ENCODE data around the gene GLDC. TPM values are rescaled to one million over a fixed set of nuclear protein-coding genes. Genes with fewer than 3 reads are reported as not detected.

GLDC gene
- polyA plus RNA-seq, 6 donors from 2014 or later = 0.23 to 2.2 (median 1.2) TPM; not detected in 2

GRCh38 chr9:6676254-6676921 is 30.9 kb upstream of the GLDC start:
- ATAC-seq (ENCODE audit: low read depth in 2 of 2) (no peak), DNase-seq (no peak)
- Mint-ChIP-seq H3K27me3 (no peaks in the 10 kb centered on the region), H3K9me3 (no peaks in the 10 kb centered on the region), H3K4me3 (no peak overlapping the region), H3K27ac (peak overlapping the region in 1 of 6 donors; percentile 16), H3K36me3 (no peaks in the 10 kb centered on the region), H3K4me1 (peaks cover 4 to 21% (median 19%) of the 10 kb centered on the region in 3 donors)

- DNase-seq (no peak), ATAC-seq (ENCODE audit: low read depth in 2 of 2) (no peak)
- Mint-ChIP-seq H3K36me3 (no peaks in the 10 kb centered on the region), H3K9me3 (no peaks in the 10 kb centered on the region), H3K27ac (no peak overlapping the region), H3K27me3 (no peaks in the 10 kb centered on the region), H3K4me3 (no peak overlapping the region), H3K4me1 (peaks cover under 1 to 10% (median 7%) of the 10 kb centered on the region in 3 donors)
These were observed 29.7 kb upstream of the GLDC start for GRCh38 chr9:6675268-6675667.

DNA sequence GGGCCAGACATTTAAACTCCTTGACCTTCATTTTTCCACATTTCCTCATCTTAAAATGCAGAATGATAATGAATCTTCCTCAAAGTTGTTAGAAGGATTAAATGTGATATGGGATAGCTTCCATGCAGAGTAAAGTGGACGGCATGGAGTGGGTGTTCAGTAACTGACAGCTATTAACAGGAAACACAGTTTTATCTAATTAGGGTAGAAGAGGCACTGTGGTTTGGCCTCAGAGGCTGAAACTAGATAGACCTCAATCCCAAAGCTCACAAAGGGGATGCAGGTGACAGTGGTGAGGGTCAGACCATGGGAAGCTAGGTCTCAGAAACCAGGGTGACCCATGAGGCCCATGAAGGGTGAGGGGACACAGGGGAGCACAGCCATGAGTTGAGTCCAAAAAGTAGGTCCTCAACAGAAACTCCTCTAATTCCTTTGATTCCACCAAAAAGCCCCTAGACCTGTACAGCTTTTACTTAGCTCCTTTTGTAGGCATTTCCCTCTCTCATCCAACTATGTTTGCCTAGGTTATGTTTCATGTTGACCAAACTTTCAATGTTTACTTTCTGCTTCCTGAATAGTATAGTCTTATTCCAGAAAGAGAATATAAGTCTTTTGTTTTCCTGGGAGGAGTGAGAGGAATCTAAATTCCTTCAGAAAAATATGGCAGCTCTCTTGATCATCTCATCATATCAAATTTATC is 27.9 kb upstream of the GLDC start:
- peaks cover 0 to 6% (median 0%) of the 10 kb centered on the region in 3 donors for H3K4me1 Mint-ChIP-seq
- H3K9me3 Mint-ChIP-seq = no peaks in the 10 kb centered on the region
- ATAC-seq (ENCODE audit: low read depth in 2 of 2) (no peak), DNase-seq (no peak)
- H3K4me3 Mint-ChIP-seq = no peak overlapping the region
- peak overlapping the region in 1 of 6 donors; percentile 77 for H3K27ac Mint-ChIP-seq
- no peaks in the 10 kb centered on the region for H3K36me3 Mint-ChIP-seq
- H3K27me3 Mint-ChIP-seq = no peaks in the 10 kb centered on the region

GRCh38 chr9:6672118-6672517 is 26.6 kb upstream of the GLDC start:
- H3K27ac Mint-ChIP-seq = no peak overlapping the region
- H3K36me3 Mint-ChIP-seq = no peaks in the 10 kb centered on the region
- DNase-seq (no peak), ATAC-seq (ENCODE audit: low read depth in 2 of 2) (no peak)
- H3K27me3 Mint-ChIP-seq = no peaks in the 10 kb centered on the region
- H3K4me1 Mint-ChIP-seq = peaks cover 0 to 6% (median 5%) of the 10 kb centered on the region in 3 donors
- peak overlapping the region in 1 of 8 donors; percentile 29 for H3K4me3 Mint-ChIP-seq
- H3K9me3 Mint-ChIP-seq = no peaks in the 10 kb centered on the region

DNA sequence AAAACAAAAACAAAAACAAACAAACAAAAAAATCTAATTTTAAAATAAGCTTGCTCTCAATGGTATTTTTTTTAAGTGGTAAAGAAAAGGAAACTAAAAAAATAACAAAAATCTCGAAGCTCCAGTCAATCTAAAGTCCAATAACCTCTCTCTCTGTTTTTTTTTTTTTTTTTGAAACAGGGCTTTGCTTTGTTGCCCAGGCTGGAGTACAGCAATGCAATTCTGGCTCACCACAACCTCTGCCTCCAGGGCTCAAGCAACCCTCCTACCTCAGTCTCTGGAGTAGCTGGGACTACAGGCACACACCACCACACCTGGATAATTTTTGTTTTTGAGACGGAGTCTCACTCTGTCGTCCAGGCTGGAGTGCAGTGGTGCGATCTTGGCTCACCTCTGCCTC is 25.9 kb upstream of the GLDC start:
- H3K9me3 Mint-ChIP-seq = no peaks in the 10 kb centered on the region
- H3K4me3 Mint-ChIP-seq = no peak overlapping the region
- no peak for DNase-seq
- H3K27ac Mint-ChIP-seq = no peak overlapping the region
- peaks cover 0 to 5% (median 2%) of the 10 kb centered on the region in 3 donors for H3K4me1 Mint-ChIP-seq
- H3K27me3 Mint-ChIP-seq = no peaks in the 10 kb centered on the region
- no peak for ATAC-seq (ENCODE audit: low read depth in 2 of 2)
- no peaks in the 10 kb centered on the region for H3K36me3 Mint-ChIP-seq

GRCh38 chr9:6669881-6670280 is 24.4 kb upstream of the GLDC start:
- DNase-seq (no peak), ATAC-seq (ENCODE audit: low read depth in 2 of 2) (no peak)
- Mint-ChIP-seq H3K4me3 (no peak overlapping the region), H3K27ac (no peak overlapping the region), H3K36me3 (no peaks in the 10 kb centered on the region), H3K4me1 (peaks cover 0 to 5% (median 0%) of the 10 kb centered on the region in 3 donors), H3K27me3 (no peaks in the 10 kb centered on the region), H3K9me3 (no peaks in the 10 kb centered on the region)

DNA sequence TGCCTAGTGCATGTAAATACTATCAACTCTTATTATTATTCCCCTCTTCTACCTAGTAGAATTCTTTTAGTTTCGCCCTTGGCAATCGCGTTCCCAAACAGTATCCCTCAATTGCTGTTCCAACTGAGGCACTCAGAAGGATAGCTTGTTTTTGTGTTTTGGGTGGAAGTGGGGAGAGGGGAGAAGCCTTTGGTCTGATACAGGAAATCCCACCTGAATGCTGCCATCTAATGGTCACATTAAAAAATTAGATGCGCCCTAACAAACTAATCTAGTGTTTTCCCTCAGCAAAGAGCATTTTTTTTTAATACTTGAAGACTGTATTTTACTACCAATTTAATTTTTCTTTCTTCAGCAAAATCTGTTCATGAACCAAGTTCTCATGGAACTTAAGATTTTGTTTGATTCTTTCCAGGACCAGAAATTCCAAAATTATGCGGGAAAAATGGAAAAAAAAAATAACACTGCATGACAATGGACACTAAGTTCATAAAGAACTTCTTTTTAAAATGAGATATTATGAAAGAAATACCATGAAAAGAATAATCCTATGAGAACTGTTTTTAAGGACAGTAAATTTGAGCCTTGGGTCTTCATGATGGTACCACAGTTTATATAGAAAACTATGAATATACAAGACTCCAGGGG is 22.2 kb upstream of the GLDC start:
- H3K9me3 Mint-ChIP-seq = no peaks in the 10 kb centered on the region
- no peaks in the 10 kb centered on the region for H3K36me3 Mint-ChIP-seq
- H3K27me3 Mint-ChIP-seq = no peaks in the 10 kb centered on the region
- no peak overlapping the region for H3K27ac Mint-ChIP-seq
- peak; percentile 38 to 57 for ATAC-seq (ENCODE audit: low read depth in 2 of 2)
- H3K4me1 Mint-ChIP-seq = peaks cover 0 to 7% (median 5%) of the 10 kb centered on the region in 3 donors
- H3K4me3 Mint-ChIP-seq = no peak overlapping the region
- peak; percentile 37 for DNase-seq

DNA sequence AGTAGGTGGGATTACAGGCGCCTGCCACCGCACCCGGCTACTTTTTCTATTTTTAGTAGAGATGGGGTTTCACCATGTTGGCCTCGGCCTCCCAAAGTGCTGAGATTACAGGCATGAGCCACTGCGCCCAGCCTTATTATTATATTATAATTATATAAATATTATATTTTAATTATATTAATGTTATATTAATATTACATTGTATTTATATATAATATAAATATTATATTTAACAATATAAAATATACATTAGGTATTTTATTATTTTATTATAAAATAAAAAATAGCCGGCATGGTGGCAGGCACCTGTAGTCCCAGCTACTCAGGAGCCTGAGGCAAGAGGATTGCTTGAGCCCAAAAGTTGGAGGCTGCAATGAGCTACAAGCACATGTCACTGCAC is 21.6 kb upstream of the GLDC start:
- ATAC-seq (ENCODE audit: low read depth in 2 of 2) = no peak
- H3K4me1 Mint-ChIP-seq = peaks cover 0 to 7% (median 5%) of the 10 kb centered on the region in 3 donors

GRCh38 chr9:6665628-6666027 is 20.1 kb upstream of the GLDC start:
- H3K27me3 Mint-ChIP-seq = no peaks in the 10 kb centered on the region
- no peak for DNase-seq
- H3K9me3 Mint-ChIP-seq = no peaks in the 10 kb centered on the region
- H3K4me3 Mint-ChIP-seq = no peak overlapping the region
- ATAC-seq (ENCODE audit: low read depth in 2 of 2) = no peak
- peak overlapping the region in 1 of 6 donors; percentile 38 for H3K27ac Mint-ChIP-seq
- no peaks in the 10 kb centered on the region for H3K36me3 Mint-ChIP-seq
- H3K4me1 Mint-ChIP-seq = peaks cover 0 to 7% (median 5%) of the 10 kb centered on the region in 3 donors

More for the DNA sequence above, 21.6 kb upstream of the GLDC start:
- no peaks in the 10 kb centered on the region for H3K27me3 Mint-ChIP-seq
- H3K4me3 Mint-ChIP-seq = no peak overlapping the region
- DNase-seq = no peak
- H3K27ac Mint-ChIP-seq = no peak overlapping the region
- H3K9me3 Mint-ChIP-seq = no peaks in the 10 kb centered on the region
- no peaks in the 10 kb centered on the region for H3K36me3 Mint-ChIP-seq

- Mint-ChIP-seq H3K27ac (peak overlapping the region in 3 of 6 donors; percentile 9 to 57 (median 23)), H3K27me3 (no peaks in the 10 kb centered on the region), H3K9me3 (no peaks in the 10 kb centered on the region), H3K4me1 (peaks cover 0 to 7% (median 5%) of the 10 kb centered on the region in 3 donors), H3K4me3 (no peak overlapping the region), H3K36me3 (no peaks in the 10 kb centered on the region)
- DNase-seq (no peak), ATAC-seq (ENCODE audit: low read depth in 2 of 2) (no peak)
These were observed 18.7 kb upstream of the GLDC start for GRCh38 chr9:6664204-6664680.

- DNase-seq (no peak), ATAC-seq (ENCODE audit: low read depth in 2 of 2) (no peak)
- Mint-ChIP-seq H3K4me3 (no peak overlapping the region), H3K9me3 (peaks cover 0 to 1% (median 0%) of the 10 kb centered on the region in 7 donors), H3K36me3 (no peaks in the 10 kb centered on the region), H3K27me3 (no peaks in the 10 kb centered on the region), H3K27ac (no peak overlapping the region), H3K4me1 (peaks cover 0 to 7% (median 3%) of the 10 kb centered on the region in 3 donors)
These were observed 15.0 kb upstream of the GLDC start for GRCh38 chr9:6660512-6660911.

GRCh38 chr9:6658628-6659353 is 13.3 kb upstream of the GLDC start:
- ATAC-seq (ENCODE audit: low read depth in 2 of 2) (no peak), DNase-seq (no peak)
- Mint-ChIP-seq H3K27me3 (no peaks in the 10 kb centered on the region), H3K9me3 (peaks cover 0 to 1% (median 0%) of the 10 kb centered on the region in 7 donors), H3K27ac (peak overlapping the region in 1 of 6 donors; percentile 78), H3K4me1 (peaks cover 6 to 14% (median 8%) of the 10 kb centered on the region in 3 donors), H3K4me3 (no peak overlapping the region), H3K36me3 (no peaks in the 10 kb centered on the region)

DNA sequence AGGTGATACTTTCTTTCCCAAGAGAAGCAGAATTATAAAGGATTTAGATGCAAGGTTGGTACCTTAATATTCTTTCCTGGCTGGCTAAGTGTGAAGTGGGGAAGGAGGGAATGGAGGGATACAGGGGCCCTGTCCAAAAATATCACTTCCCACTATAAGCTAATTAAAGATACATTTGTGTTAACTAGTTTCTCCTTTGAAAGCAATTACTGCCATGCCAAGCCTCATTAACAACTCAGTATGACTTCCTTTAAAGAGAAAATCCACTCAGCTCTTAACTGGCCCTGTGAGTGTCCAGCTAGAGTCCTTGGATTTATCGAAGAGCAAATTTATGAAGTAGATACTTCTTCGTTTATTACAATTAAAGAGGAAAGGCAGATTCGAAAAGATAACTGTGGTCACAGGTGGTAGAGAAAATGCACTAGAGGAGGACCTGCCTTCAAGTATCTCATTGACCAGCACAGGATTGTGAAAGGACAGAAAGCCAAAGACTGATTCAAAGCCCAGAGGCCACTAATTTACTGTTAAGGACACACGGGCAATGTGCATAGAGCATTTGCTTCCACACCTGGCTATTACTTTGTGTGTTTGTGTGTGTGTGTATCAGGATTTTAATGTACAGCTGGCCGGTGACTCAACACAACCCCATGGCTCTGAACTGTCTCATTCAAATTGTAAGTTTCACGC is 11.2 kb upstream of the GLDC start:
- H3K27me3 Mint-ChIP-seq = no peaks in the 10 kb centered on the region
- no peak overlapping the region for H3K4me3 Mint-ChIP-seq
- ATAC-seq (ENCODE audit: low read depth in 2 of 2) (no peak), DNase-seq (no peak)
- peaks cover 0 to 1% (median 0%) of the 10 kb centered on the region in 7 donors for H3K9me3 Mint-ChIP-seq
- H3K27ac Mint-ChIP-seq = peak overlapping the region in 1 of 6 donors; percentile 63
- no peaks in the 10 kb centered on the region for H3K36me3 Mint-ChIP-seq
- peaks cover 6 to 14% (median 8%) of the 10 kb centered on the region in 3 donors for H3K4me1 Mint-ChIP-seq

Data from naive B cell (primary cell).